ENCODE data around the gene KRT36. TPM values are rescaled to one million over a fixed set of nuclear protein-coding genes. Genes with fewer than 3 reads are reported as not detected.

The KRT36 gene
- total RNA-seq, 1 donor from 2014 or later = not detected

GRCh38 chr17:41439375-41439774 lies 50.3 kb downstream of the KRT36 start:
- H3K36me3 ChIP-seq = no peaks in the 10 kb centered on the region
- H3K27ac ChIP-seq = no peak overlapping the region
- no peaks in the 10 kb centered on the region for H3F3A ChIP-seq (ENCODE audit: low read depth)
- Mint-ChIP-seq H3K36me3 (no peaks in the 10 kb centered on the region), H3K4me1 (no peaks in the 10 kb centered on the region), H3K27ac (no peak overlapping the region), H3K4me3 (no peak overlapping the region), H3K9me3 (no peaks in the 10 kb centered on the region), H3K27me3 (ENCODE audit: insufficient read depth, low read depth) (peaks cover 3% of the 10 kb centered on the region)
- no peaks in the 10 kb centered on the region for H3K27me3 ChIP-seq
- H3K79me2 ChIP-seq (ENCODE audit: low read depth) = no peaks in the 10 kb centered on the region
- no peaks in the 10 kb centered on the region for H3K4me1 ChIP-seq
- no peak overlapping the region for H3K4me2 ChIP-seq
- no peak overlapping the region for H2AFZ ChIP-seq (replicated peaks)
- no peak overlapping the region for H3K4me3 ChIP-seq
- TF ChIP-seq CTCF (IDR thresholded peaks at IDR 0.05) (no peak), EZH2 (IDR thresholded peaks at IDR 0.05) (no peak), EZH2phosphoT487 (IDR thresholded peaks at IDR 0.05) (no peak)
- H3K9me3 ChIP-seq (ENCODE audit: low read depth) = no peaks in the 10 kb centered on the region
- no peaks in the 10 kb centered on the region for H4K20me1 ChIP-seq (ENCODE audit: low read depth)
- H3K9ac ChIP-seq = no peak overlapping the region
- DNase-seq (ENCODE audit: low spot score) = no peak

GRCh38 chr17:41437769-41438168 lies 51.9 kb downstream of the KRT36 start:
- Histone ChIP-seq H4K20me1 (ENCODE audit: low read depth) (no peaks in the 10 kb centered on the region), H3K36me3 (no peaks in the 10 kb centered on the region), H2AFZ (replicated peaks) (no peak overlapping the region), H3K9ac (no peak overlapping the region), H3K4me1 (no peaks in the 10 kb centered on the region), H3K4me3 (no peak overlapping the region), H3K27me3 (no peaks in the 10 kb centered on the region), H3K4me2 (no peak overlapping the region), H3K79me2 (ENCODE audit: low read depth) (no peaks in the 10 kb centered on the region), H3K27ac (no peak overlapping the region), H3F3A (ENCODE audit: low read depth) (no peaks in the 10 kb centered on the region), H3K9me3 (ENCODE audit: low read depth) (no peaks in the 10 kb centered on the region)
- H3K4me1 Mint-ChIP-seq = no peaks in the 10 kb centered on the region
- no peak overlapping the region for H3K27ac Mint-ChIP-seq
- no peak overlapping the region for H3K4me3 Mint-ChIP-seq
- TF ChIP-seq EZH2 (IDR thresholded peaks at IDR 0.05) (no peak), EZH2phosphoT487 (IDR thresholded peaks at IDR 0.05) (no peak), CTCF (IDR thresholded peaks at IDR 0.05) (no peak)
- DNase-seq (ENCODE audit: low spot score) = no peak
- no peaks in the 10 kb centered on the region for H3K27me3 Mint-ChIP-seq (ENCODE audit: insufficient read depth, low read depth)
- H3K36me3 Mint-ChIP-seq = no peaks in the 10 kb centered on the region
- no peaks in the 10 kb centered on the region for H3K9me3 Mint-ChIP-seq

- Histone ChIP-seq H3K4me2 (no peak overlapping the region), H3K27me3 (no peaks in the 10 kb centered on the region), H3K79me2 (ENCODE audit: low read depth) (no peaks in the 10 kb centered on the region), H3K4me1 (no peaks in the 10 kb centered on the region), H3K36me3 (no peaks in the 10 kb centered on the region), H4K20me1 (ENCODE audit: low read depth) (no peaks in the 10 kb centered on the region), H3F3A (ENCODE audit: low read depth) (no peaks in the 10 kb centered on the region), H2AFZ (replicated peaks) (no peak overlapping the region), H3K4me3 (no peak overlapping the region), H3K9me3 (ENCODE audit: low read depth) (no peaks in the 10 kb centered on the region), H3K9ac (no peak overlapping the region), H3K27ac (no peak overlapping the region)
- H3K36me3 Mint-ChIP-seq = no peaks in the 10 kb centered on the region
- DNase-seq (ENCODE audit: low spot score) = no peak
- H3K27ac Mint-ChIP-seq = no peak overlapping the region
- H3K4me1 Mint-ChIP-seq = no peaks in the 10 kb centered on the region
- TF ChIP-seq CTCF (IDR thresholded peaks at IDR 0.05) (no peak), EZH2phosphoT487 (IDR thresholded peaks at IDR 0.05) (no peak), EZH2 (IDR thresholded peaks at IDR 0.05) (no peak)
- no peak overlapping the region for H3K4me3 Mint-ChIP-seq
- no peaks in the 10 kb centered on the region for H3K9me3 Mint-ChIP-seq
- no peaks in the 10 kb centered on the region for H3K27me3 Mint-ChIP-seq (ENCODE audit: insufficient read depth, low read depth)
These were observed 52.5 kb downstream of the KRT36 start for GRCh38 chr17:41437254-41437653.

Small RNA genes within 50 kb of the gene (microRNA-seq; reads per million reads assigned to microRNA genes)
- not detected for gene MIR6510

Small RNA genes within 50 kb of the gene (small RNA-seq; reads per million reads assigned to genes)
- gene RNU2-32P = 0.32 reads per million, percentile 30 among the genes with 10 or more reads in this experiment

Other genes starting within 250 kb of the KRT36 start
- gene KRTAP9-4, start 240.2 kb downstream of the KRT36 start, total RNA-seq (ENCODE audit: low replicate concordance) = not detected in 2 replicates
- not detected in 2 replicates for gene KRTAP9-9, start 234.5 kb downstream of the KRT36 start, total RNA-seq (ENCODE audit: low replicate concordance)
- gene KRTAP9-6, start 224.5 kb downstream of the KRT36 start, total RNA-seq (ENCODE audit: low replicate concordance) = not detected in 2 replicates
- gene KRTAP9-7, start 214.2 kb downstream of the KRT36 start, total RNA-seq (ENCODE audit: low replicate concordance) = not detected in 2 replicates
- not detected in 2 replicates for gene KRTAP29-1, start 187.1 kb downstream of the KRT36 start, total RNA-seq (ENCODE audit: low replicate concordance)
- gene KRTAP16-1, start 180.6 kb downstream of the KRT36 start, total RNA-seq (ENCODE audit: low replicate concordance) = not detected in 2 replicates
- not detected in 2 replicates for gene KRTAP17-1, start 174.2 kb downstream of the KRT36 start, total RNA-seq (ENCODE audit: low replicate concordance)
- gene KRT33A, start 139.1 kb downstream of the KRT36 start, total RNA-seq (ENCODE audit: low replicate concordance) = not detected in 2 replicates
- not detected in 2 replicates for gene KRT33B, start 120.1 kb downstream of the KRT36 start, total RNA-seq (ENCODE audit: low replicate concordance)
- not detected in 2 replicates for gene KRT34, start 107.6 kb downstream of the KRT36 start, total RNA-seq (ENCODE audit: low replicate concordance)
- not detected in 2 replicates for gene KRT31, start 92.3 kb downstream of the KRT36 start, total RNA-seq (ENCODE audit: low replicate concordance)
- gene KRT37, start 65.3 kb downstream of the KRT36 start, total RNA-seq (ENCODE audit: low replicate concordance) = not detected in 2 replicates
- gene KRT38, start 48.9 kb downstream of the KRT36 start, total RNA-seq (ENCODE audit: low replicate concordance) = not detected in 2 replicates
- not detected in 2 replicates for gene KRT32, start 22.5 kb downstream of the KRT36 start, total RNA-seq (ENCODE audit: low replicate concordance)
- gene KRT35, start 8.8 kb downstream of the KRT36 start, total RNA-seq (ENCODE audit: low replicate concordance) = not detected in 2 replicates
- gene KRT13, start 15.7 kb upstream of the KRT36 start, total RNA-seq (ENCODE audit: low replicate concordance) = not detected in 2 replicates
- 0.15 TPM in 1 of 2 replicates, not detected in the other for gene KRT15, start 29.0 kb upstream of the KRT36 start, total RNA-seq (ENCODE audit: low replicate concordance)
- 114 and 184 TPM in 2 replicates for gene KRT19, start 38.4 kb upstream of the KRT36 start, total RNA-seq (ENCODE audit: low replicate concordance)
- gene KRT9, start 82.1 kb upstream of the KRT36 start, total RNA-seq (ENCODE audit: low replicate concordance) = not detected in 2 replicates
- gene KRT14, start 97.0 kb upstream of the KRT36 start, total RNA-seq (ENCODE audit: low replicate concordance) = not detected in 2 replicates
- gene KRT16, start 122.9 kb upstream of the KRT36 start, total RNA-seq (ENCODE audit: low replicate concordance) = not detected in 2 replicates
- not detected in 2 replicates for gene KRT17, start 134.7 kb upstream of the KRT36 start, total RNA-seq (ENCODE audit: low replicate concordance)
- gene EIF1, start 199.0 kb upstream of the KRT36 start, total RNA-seq (ENCODE audit: low replicate concordance) = 60.7 and 91.4 TPM in 2 replicates
- gene GAST, start 222.4 kb upstream of the KRT36 start, total RNA-seq (ENCODE audit: low replicate concordance) = not detected in 2 replicates
- 0.45 and 1.7 TPM in 2 replicates for gene HAP1, start 244.7 kb upstream of the KRT36 start, total RNA-seq (ENCODE audit: low replicate concordance)

Measured in neural progenitor cell (in vitro differentiated cells).